HG02610 (cell line): ENCODE data around the gene FADS3.

Experiments
- ATAC-seq: cut with Tn5 transposase; IDR thresholded peaks from one replicate; pipeline ENCODE4 v1.9.1; 2021; ENCODE audit warnings: mild to moderate bottlenecking, moderate library complexity; ENCODE audit not compliant: unreplicated experiment

FADS3 gene

DNA sequence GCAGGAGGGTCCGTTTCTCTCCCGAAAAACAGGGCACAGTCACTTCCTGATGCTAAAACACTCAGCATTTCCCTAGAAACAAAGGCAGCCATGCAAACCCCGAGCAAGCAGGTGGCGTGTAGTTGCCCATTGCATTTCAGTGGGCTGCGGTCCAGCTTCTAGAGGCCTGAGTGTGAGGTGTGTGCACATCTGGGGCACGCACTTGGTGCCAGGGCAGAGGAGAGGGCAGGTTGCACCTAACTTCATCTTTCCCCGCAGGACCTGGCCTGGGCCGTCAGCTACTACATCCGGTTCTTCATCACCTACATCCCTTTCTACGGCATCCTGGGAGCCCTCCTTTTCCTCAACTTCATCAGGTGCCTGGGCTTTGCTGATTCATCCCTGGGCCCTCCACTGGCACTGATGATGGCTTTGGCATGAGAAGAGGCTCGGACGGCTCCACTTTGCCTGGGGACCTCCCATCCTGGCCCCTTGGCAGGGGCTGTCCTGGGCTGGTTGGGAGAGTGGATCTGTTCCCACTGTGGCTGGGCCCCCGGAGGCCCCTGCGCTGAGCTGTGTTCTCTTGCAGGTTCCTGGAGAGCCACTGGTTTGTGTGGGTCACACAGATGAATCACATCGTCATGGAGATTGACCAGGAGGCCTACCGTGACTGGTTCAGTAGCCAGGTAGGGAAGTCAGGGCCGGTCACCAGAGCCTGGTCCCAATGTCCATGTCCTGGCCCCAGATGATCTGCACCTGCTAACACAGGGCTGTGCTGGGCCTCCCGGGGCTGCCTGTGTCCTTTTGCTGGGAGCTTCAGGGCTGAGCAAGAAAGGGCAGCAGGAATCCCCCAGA, 28.4 kb downstream of the FADS3 start:
- no peak for ATAC-seq

DNA sequence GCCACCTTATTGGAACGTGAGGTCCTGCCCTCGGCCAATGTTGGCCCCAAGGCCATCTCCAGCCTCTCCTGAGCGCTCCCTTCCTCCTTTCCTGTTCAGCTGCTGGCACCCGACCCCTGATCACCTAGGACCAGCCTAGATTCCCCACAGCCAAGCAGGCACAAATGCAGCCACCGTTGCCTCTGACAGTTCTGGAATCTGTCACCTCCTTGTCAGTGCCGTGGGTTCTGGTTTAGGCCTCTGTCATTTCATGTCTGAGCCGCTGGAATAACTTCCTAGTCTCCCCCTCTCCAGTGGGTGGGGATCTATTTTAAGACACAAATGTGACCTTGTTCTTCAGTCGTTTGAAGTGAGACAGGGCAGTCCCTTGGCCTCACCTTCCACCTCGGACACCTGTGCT, 29.7 kb downstream of the FADS3 start:
- ATAC-seq, result no peak

- ATAC-seq, result no peak
Measured at GRCh38 chr11:61860054-61860903, 31.1 kb downstream of the FADS3 start.

DNA sequence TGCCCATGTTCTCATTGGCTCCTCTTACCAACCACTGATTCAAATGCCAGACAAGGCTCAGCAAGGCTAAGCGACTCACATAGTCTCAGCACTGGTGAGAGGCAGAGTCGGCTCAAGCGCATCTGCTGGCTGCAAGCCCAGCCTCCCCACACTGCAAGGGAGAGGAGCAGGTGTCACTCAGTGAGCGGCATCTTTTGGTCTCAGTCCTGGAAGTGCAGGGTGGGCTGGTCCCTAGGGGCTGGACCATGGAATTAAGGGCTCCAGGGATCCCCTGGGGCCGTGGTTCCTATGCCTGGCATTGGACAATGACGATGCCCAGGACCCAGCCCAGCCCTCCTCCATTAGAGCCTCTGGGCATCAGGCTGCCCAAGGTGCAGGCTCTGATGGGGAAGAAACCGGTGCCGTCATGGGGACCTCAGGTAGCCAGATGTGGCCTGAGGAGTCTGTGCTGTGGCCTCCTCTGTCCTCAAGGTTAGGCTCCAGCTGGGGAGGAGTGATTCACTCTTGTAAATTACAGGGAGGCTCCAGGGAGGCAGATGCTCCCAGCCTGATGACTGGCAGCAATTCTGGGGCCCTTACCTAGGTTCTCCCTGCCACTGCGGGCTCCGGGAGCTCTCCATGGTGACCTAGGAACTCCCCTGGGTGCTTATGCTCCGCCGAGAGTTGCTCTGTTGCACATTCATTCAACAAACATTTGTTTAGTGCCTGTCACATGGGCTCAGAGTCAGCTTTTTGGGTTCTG, 35.2 kb downstream of the FADS3 start:
- ATAC-seq, result no peak

- no peak for ATAC-seq
Measured at GRCh38 chr11:61854966-61855714, 36.2 kb downstream of the FADS3 start.

DNA sequence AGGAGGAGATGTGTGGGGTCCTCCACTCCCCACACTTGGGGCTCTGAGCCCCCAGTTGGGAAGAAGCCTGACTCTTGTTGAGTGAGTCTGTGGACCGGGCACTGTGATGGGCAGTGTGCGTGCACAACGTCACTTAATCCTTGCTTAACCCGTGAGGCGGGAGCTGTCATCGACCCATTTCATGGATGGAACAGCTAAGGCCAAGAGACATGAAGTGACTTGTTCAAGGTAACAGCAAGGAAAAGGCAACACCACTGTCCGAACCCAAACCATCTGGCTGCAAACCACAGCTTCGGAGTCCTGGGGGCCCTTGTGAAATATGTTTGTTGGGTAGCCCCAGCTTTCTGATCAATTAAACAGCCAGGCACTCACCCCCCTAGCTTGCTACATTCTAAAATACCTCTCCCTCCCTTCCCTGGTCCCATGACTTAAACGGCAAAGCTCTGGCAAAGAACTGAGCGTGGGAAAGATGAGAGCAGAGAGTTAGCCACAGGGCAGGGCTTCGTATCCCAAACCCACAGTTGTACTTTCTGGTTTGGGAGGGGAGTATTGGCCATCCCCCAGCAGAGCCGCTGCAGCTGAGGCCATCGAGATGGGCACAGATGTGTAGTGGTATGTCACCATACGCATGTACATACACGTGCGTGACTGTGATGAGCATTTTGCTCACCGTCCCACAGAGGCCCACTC, 37.0 kb downstream of the FADS3 start:
- ATAC-seq, result no peak

DNA sequence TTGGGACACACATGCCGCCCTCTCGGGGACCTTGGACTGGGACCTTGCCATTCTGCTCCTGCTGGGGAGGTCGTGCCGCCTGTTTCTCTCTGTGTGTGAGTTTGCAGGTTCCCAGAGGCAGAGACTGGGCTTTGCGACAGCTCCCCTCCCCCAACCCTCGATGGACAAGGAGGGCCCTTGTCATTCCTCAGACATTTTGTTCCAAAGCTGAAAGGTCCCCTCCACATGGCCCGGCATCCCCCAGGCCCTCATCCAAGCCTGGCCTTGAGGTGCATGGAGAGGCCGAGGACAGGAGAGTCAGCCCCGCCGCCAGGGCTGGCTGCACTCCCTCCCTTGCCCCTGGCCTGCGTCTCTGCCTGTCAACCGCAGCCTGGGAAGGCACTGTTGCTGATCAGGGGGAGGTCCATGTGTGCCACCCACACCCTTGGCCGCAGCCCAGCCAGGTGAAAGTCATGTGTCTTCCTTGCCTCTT, 37.6 kb downstream of the FADS3 start:
- ATAC-seq, result no peak

DNA sequence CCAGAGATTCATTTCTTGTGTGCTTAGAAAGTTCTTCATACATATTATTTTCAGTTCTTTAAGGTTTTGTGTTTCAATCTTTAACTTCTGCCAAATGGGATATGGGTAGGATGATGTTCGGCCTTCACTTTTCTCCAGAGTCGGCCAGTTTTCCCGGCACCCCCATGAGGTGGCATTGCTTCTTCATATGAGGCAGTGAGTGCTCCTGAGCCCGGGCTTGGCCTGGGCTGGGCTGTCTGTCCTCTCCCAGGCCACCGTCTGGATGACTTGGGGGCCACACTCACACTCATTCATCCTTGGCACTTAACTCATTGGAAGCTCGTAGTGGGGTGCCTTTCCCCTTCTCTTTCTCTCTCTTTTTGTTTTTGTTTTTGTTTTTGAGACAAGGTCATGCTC, 39.4 kb downstream of the FADS3 start:
- ATAC-seq, result no peak

GRCh38 chr11:61851113-61851899, 40.0 kb downstream of the FADS3 start:
- no peak for ATAC-seq

- ATAC-seq, result no peak
Measured at GRCh38 chr11:61850687-61851086, 40.7 kb downstream of the FADS3 start.

- no peak for ATAC-seq
Measured at GRCh38 chr11:61848631-61849030, 42.7 kb downstream of the FADS3 start.

DNA sequence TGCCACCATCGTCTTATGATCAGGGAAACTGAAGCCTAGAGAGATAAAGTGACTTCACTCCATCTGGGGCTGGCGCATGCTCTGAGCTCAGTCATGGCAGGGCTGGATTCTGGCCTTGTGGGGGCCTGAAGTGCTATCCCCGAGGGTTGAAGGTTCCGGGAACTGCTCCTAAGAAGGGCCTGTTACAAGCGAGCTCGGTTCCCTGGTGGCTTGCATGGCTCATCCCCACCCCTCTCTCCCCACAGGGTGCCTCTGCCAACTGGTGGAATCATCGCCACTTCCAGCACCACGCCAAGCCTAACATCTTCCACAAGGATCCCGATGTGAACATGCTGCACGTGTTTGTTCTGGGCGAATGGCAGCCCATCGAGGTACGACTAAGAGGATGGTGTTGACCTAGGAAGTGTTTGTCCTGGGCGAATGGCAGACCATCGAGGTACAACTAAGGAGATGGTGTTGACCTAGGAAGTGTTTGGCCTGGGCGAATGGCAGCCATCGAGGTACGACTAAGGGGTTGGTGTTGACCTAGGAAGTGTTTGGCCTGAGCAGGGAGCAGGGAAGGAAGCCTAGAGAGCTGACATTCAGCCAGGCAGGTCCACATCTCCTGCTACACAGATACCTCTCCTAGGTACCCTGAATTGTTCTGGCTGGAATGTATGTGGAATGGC, 43.3 kb downstream of the FADS3 start:
- no peak for ATAC-seq

GRCh38 chr11:61846362-61847020, 44.9 kb downstream of the FADS3 start:
- no peak for ATAC-seq

DNA sequence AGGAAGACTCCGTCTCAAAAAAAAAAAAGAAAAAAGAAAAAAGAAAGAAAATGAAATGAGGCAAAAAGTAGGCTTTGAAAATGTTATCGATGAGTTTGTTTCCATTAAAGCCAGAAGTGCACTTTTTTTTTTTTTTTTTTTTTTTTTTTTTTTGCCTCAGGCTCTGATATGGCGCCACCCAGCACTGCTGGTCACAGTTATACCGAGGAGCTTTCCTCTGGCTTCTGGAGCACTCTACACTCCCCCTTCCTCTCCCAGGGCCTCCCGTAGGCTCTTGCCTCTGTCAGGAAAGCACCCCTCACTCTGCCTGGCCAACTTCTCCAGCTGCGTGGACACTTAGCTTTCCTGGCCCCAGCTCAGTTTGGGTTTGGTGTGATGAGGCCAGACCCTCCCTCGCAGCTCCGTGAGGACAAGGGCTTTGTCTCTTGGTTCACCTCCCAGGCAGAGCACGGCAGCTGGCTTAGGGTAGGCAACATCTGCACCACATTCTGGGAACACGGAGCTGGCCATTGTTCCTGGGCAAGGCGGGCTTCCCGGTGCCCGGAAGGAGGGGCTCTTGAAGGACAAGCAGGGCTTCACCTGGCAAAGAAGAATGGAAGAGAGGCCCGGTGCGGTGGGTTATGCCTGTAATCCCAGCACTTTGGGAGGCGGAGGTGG, 46.3 kb downstream of the FADS3 start:
- no peak for ATAC-seq

GRCh38 chr11:61842528-61842820, 48.9 kb downstream of the FADS3 start:
- ATAC-seq, result no peak

- ATAC-seq, result no peak
Measured at GRCh38 chr11:61841636-61842527, 49.5 kb downstream of the FADS3 start.

GRCh38 chr11:61840371-61840770, 51.0 kb downstream of the FADS3 start:
- no peak for ATAC-seq
